ENCODE results near the gene SOCS6. TPM values are rescaled to one million over a fixed set of nuclear protein-coding genes. Genes with fewer than 3 reads are reported as not detected.
"Not testable (repeated sequence)": the region's sequence is repeated elsewhere in the genome, so short reads cannot be mapped to it uniquely, and the experiment has no call there.

The SOCS6 gene, protein sequence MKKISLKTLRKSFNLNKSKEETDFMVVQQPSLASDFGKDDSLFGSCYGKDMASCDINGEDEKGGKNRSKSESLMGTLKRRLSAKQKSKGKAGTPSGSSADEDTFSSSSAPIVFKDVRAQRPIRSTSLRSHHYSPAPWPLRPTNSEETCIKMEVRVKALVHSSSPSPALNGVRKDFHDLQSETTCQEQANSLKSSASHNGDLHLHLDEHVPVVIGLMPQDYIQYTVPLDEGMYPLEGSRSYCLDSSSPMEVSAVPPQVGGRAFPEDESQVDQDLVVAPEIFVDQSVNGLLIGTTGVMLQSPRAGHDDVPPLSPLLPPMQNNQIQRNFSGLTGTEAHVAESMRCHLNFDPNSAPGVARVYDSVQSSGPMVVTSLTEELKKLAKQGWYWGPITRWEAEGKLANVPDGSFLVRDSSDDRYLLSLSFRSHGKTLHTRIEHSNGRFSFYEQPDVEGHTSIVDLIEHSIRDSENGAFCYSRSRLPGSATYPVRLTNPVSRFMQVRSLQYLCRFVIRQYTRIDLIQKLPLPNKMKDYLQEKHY
- 20.4 and 28.8 TPM in 2 replicates for total RNA-seq (2014; rRNA removed; shearing (Covaris generic))

DNA sequence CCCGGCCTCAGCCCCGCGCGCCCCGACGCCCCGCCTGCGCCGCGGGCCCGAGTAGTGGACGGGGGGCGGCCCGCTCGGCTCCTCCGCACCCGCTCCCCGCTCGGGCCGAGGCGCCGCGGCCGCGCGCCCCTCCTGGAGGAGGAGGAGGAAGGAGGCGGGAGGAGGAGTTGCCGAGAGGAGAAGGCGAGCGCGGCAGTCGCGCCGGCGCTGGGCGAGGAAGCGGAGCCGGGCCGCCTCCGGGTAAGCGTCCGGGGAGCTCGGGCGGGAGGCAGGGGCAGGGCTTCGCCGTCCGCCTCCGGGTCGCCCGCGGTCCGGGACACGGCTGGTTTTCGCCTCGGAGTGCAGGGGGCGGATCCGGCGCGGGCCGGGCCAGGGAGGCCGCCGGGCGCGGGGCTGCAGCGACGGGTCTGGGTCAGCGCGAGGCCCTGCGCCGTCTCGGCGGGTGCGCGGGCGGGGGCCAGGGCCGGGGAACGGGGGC lies at the start of gene SOCS6:
TSS of gene SOCS6 (plus strand) at position 195 of the 478 bp plus-strand sequence. CDS start 35,624 bp downstream, outside the sequence.
- peak; percentile 71 for DNase-seq (ENCODE audit: low read depth)

DNA sequence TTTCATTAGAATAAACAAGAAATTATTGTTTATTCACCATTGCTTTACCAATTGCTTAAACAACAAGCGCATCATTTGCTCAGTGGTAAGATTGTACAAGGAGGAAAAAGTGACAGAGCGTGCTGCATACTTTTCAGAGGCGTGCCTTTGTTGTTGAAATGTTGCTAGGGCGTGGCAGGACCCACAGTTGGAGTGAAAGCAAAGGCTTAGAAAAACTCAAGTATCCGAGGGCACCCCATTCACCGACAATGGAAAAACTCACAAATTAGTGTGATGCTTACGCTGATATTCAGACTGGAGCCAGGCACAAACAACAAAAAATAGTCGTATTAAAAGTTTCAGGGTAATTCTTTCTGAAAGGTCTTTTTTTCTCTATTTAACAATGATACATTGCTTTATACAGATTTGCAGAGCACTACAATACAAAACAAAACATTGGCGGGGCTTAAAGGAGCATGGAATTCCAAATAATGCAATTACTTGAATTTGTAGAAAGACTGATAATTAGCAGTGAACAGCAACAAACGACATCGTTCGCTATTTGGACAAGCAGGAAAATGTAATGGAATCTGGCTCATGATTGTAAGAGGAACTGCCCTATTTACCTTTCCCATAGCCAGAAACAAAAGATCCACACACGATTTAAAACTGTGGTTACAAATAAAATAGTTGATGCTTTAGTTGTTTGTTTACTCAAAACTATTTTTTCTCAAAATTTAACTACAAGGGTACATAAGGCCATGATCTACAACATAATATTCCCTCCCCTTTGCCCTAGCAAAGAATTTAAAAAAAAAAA lies 45.5 kb upstream of the SOCS6 start:
- peak; percentile 35 for DNase-seq (ENCODE audit: low read depth)

DNA sequence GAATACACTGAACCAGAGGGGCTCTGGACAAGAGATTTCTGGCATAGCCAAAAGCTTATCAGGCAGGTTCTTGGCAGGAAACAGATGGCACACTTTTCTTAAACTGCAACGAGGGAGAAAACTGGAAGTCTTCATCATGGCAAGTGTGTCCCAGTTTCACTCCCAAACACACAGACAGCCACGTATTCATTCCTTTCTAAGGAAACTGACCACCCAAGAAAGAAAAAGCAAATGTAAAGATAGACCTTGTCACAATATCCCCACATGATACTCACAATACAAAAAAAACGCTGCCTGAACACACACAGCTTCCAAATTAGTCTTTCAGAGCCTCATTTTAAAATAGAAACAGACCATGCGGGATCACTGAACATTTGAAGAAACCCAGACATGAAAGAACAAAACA lies 42.8 kb upstream of the SOCS6 start:
- no peak for DNase-seq (ENCODE audit: low read depth)

DNA sequence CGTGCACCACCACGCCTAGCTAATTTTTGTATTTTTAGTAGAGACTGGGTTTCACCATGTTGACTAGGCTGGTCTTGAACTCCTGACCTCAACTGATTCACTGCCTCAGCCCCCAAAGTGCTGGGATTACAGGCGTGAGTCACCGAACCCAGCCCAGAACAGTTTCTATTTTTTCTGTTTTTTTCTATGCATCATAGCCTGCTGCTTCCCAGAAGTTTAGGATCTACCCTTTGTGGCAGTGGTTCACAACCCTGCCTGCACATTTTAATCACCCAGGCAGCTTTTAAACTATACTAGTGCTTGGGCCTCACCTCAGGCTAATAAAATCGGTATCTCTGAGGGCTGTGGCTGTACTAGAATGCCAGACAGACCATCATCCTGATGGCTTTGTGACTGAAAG lies 39.7 kb upstream of the SOCS6 start:
- DNase-seq (ENCODE audit: low read depth) = peak; percentile 84

DNA sequence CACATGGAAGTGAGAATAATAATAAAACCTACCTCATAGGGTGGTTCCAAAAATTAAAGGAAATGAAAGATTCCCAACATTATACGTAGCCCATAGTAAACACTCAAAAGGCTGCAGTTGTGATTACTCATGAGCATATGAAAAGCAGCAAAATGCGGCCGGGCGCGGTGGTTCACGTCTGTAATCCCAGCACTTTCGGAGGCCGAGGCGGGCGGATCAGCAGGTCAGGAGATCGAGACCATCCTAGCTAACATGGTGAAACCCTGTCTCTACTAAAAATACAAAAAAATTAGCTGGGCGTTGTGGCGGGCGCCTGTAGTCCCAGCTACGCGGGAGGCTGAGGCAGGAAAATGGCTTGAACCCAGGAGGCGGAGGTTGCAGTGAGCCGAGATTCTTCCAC lies 39.0 kb upstream of the SOCS6 start:
- not testable (repeated sequence) for DNase-seq (ENCODE audit: low read depth)

DNA sequence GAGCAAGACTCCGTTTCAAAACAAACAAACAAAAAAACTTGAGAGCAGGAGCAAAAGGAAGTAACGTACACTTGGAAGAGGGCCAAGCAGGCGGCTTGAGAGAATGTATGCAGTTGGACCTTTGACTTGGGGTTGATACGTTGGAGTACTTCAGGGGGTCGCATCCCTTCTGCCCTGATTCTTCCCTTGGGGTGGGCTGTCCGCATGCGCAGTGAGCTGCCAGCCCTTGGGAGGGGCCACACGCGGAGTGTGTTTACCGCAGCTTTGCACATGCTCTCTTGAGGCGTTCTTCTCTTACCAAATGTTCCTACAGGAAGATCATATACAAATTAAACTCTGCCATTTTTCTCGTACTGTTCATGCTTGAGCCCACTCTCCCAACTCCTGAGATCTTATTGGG lies 38.1 kb upstream of the SOCS6 start:
- no peak for DNase-seq (ENCODE audit: low read depth)

DNA sequence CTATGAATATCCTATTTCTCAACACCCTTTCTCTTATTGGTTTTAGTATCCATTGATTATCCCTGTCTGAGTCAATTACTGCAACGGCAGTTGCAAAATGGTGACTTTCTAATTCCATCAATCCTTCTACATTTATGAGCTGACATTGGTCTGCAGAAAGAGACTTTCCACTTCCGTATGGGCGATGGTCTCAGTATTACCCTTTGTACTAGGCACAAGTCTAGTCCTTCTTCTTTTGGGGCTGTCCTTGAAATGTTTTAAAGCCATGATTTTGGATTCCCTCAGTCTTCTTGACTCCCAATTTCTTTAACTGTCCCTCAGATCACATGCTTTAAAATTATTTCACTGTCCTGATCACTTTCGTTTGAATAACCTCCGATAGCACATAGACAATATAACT lies 32.7 kb upstream of the SOCS6 start:
- no peak for DNase-seq (ENCODE audit: low read depth)

DNA sequence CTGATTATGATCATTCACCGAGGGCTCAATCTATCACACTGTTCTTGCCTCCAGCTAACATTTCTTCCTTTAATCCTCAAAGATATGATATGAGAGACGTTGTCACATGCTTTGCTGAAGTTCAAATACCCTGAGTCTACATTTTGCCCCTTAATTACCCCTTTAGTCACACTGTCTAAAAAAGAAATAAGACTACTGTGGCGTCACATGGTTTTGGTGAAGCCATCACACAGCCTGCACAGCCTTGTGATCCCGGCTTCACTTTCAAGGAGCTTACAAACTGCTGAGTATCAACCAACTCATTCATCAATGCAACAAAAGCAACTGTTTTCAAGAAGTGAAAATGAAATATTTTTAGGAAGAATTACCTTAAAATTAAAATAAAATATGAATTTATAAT lies 31.9 kb upstream of the SOCS6 start:
- no peak for DNase-seq (ENCODE audit: low read depth)

DNA sequence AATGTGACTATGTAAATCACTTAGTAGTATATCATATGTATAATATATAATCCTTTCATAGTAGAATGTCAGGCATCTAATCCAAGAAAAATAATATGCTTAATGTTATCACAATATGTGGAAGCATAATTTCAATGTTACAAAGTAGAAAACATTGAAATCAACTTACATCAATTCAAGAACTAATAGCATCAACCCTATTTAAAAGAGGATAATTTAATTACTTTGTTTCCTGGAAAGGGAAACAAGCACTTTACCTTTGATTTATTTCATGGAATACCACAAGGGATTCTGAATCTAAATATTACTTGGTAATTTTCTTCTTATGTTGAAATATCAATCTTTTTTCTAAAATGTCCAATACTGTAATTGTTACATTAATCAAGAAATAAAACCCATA lies 30.6 kb upstream of the SOCS6 start:
- no peak for DNase-seq (ENCODE audit: low read depth)

DNA sequence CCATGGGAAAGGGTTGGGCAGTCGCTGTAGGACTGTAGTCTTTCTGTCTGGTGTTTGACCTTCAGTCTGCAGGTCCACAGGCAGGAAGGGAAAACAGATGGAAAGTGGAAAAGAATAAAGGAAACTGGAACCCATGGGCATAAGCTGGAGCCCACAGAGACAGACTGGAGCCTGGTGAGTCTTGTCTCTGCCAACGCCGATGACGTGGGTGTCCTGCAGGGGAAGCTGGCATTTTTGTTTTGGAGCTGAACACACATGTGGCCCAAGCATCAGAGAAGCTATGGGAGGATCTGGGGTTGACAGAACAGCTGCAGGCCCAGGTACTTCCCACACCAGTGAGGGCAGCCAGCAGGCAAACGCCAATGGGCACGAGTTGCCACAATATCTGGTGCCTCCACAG lies 28.2 kb upstream of the SOCS6 start:
- DNase-seq (ENCODE audit: low read depth) = no peak

DNA sequence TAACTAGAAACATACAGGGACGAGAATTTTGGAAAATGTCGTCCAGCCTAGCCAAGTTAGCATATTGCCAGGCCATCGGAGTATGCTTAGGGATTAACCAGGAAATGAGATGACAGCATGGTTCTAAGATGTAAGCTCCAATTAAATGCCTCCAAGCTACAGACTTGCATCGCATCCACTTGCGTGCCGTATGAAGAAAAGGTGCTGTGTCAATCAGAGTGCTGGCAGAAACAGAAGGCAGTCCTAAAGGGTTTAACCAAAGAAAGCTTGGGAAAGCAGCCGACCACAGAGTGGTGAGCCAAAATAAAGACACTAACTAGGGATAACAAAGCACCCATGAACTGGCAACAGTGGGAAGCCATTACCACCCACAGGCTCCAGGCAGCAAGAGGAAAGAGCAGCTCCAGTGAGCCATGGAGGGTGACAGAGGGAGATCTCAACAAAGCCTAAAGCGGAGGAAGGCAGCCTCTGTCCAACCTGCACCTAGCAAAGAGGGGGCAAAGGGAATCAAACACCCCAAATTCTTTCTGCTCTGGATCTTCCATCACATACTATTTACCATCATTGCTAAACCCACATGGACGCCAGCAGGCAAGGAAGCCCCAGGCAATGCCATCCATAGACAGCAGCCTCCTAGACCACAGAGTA lies 27.6 kb upstream of the SOCS6 start:
- no peak for DNase-seq (ENCODE audit: low read depth)

DNA sequence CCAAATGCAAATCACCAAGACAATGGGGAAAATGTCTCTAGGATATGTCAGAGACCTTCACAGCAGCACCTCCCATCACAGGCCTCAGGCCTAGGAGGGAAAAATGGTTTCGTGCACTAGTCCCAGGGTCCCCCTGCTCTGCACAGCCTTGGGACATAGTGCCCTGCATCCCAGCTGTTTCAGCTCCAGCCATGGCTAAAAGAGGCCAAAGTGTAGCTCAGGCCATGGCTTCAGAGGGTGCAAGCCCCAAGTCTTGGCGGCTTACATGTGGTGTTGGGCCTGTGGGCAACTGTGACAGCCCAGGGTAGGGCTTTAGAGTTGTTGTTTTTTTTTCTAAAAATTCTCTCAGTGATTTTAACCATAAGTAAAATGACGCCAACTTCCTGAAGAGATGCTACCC lies 25.5 kb upstream of the SOCS6 start:
- no peak for DNase-seq (ENCODE audit: low read depth)

DNA sequence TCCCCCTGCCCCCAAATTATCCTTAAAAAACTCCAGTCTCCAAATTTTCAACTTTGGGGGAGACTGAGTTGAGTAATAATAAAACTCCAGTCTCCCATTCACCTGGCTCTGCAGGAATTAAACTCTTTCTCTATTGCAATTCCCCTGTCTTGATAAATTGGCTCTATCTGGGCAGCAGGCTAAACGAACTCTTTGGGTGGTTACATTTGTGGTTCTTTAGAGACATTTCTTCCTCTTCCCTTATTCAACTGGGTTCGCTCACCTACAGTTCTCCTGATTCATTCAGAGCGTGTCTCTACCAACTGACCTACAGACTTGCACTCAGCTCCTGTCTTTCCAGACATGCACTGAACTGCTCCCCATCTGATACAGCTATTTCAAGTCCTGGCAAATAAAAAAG lies 17.1 kb upstream of the SOCS6 start:
- no peak for DNase-seq (ENCODE audit: low read depth)

DNA sequence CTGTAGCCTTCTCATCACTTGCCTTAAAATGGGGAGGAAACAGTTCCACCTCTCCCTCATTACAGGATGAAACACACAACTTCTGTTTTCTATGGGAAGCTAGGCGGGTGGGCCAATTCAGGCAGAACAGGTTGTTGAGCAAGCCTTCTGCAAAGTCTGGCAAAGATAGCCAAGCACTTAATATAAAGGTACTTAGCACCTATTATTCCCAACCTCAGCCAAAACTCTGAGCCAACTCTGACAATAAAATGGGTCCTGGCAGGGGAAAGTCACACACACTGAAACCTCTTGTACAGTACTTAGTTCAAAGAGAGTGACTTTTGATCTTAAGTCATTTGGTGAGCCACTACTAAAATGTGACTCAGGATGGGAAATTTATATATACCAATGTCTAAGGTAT lies 15.8 kb upstream of the SOCS6 start:
- no peak for DNase-seq (ENCODE audit: low read depth)

DNA sequence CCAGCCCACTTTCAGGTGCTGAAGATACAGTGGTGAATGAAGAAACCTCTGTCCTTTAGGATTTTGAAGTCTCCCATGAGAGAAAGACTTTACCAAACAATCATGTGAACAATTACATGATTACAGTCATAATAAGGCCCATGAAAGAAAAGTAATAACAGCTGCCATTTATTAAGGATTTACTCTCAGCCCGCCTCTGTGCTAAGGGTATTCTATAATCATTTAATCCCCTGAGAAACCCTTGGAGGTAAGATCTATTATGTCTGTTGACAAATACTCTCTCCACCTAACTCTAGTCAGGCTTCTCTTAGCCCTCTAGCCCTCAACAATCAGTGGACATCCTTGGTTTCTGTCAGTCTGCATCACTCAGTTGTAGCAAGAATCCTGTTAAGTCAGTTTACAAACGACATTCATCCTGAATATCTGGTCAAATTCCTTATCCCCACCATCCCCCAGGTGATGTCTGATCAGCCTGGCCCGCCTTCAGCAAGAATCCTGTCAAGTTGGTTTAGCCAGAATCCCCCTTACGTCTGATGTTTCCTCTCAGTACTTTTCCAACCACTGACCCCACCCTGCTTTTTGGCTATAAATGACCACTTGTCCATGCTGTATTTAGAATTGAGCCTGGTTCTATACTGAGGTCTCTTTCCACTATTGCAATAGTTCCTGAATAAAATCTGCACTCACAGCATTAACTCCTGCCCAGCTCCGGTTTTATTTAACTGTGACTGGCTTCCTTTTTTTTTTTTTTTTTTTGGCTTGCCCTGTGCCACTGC lies 12.2 kb upstream of the SOCS6 start:
- no peak for DNase-seq (ENCODE audit: low read depth)

DNA sequence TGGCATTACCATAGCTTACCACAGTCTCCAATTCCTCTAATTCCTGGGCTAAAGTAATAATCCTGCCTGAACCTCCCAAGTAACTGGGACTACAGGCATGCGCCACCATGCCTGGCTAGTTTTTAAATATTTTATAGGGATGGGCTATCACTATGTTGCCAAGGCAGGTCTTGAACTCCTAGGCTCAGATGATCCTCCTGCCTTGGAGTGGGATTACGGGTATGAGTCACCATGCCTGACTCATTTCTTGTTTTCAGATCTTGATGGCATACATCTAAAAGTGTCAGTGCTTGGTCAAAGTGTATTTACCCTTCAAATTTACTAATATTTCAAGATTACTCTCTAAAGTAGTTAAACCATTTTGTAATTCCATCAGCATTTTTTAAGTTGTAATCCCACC lies 9.4 kb upstream of the SOCS6 start:
- DNase-seq (ENCODE audit: low read depth) = peak; percentile 72

DNA sequence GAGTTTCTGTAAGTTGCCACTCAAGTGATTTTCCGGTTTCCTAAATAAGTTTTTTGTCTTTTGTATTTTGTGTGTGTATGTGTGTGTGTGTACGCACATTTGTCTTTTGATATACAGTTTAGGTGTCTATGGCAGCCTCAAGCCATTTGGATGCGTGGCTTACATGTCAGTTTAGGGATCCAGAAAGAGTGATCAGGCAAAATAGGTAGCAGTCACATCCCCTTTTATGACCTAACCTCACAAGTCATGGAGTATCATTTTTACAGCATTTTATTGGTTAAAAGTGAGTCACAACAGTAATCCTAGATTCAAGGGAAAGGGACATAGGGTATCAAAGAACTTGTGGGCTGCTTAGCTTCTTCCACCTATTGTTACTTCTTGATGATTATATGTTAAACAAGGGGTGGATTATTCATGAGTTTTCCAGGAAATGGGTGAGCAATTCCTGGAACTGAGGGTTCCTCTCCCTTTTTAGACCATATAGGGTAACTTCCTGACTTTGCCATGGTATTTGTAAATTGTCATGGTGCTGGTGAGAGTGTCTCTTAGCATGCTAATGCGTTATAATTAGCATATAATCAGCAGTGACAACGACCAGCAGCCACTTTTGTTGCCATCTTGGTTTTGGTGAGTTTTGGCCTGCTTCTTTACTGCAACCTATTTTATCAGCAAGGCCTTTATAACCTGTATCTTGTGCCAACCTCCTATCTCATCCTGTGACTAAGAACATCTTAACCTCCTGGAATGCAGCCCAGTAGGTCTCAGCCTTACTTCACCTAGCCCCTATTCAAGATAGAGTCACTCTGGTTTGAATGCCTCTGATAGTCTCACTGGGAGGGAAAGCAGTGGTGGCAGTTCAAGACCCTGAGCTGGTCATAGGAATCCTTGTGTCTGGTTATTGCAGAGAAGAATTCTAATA lies 8.6 kb upstream of the SOCS6 start:
- peak; percentile 96 for DNase-seq (ENCODE audit: low read depth)

DNA sequence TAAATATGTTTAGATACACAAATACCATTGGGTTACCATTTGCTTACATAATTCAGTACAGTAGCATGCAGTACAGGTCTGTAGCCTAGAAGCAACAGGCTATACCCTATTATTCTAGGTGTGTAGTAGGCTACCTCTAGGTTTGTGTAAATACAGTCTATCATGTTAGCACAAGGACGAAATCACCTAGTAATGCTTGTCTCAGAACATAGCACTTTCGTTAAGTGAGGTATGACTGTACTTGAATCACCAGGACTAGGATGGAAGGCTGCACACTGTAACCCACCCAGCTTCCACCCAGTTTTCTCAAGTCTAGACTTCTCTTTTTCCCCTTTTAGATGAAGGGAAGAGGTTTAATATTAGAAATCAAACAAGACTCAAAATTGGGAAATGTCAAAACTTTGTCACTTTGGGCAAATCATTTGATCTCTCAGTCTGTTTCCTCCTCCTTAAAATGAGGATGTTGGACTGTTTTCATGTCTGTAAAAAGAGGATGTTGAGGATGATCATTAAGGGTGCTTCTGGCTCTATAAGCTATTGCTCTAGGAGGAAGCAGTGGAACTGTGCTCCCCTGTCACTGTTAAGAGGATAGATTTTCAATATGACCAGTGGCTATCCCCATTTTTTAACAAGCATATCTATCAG lies 3.7 kb upstream of the SOCS6 start:
- DNase-seq (ENCODE audit: low read depth) = no peak

DNA sequence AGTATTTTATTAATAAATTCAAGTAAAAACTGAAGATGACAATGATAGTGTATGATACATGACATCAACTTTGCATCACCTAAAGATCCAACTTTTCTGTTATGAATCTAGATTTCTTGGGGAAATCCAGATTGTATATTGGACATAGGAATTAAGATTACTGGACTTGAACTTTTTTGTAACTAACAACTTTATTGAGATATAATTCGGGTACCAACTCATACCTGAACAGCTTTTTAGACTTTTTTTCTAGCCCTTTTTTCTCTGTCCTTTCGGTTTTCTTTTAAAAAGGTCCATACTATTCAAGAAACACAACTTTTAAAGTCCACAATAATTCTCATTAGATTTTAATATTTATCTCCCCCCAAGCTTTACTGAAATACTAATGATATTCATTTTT lies 1.1 kb upstream of the SOCS6 start:
- no peak for DNase-seq (ENCODE audit: low read depth)
